Vagina (tissue), 2 donors: ENCODE measurements around the gene TRAPPC10.

ENCODE experiments used
- POLR2AphosphoS5 ChIP-seq, 2 donors: sonication (generic); formaldehyde crosslinking; IDR thresholded peaks; one replicate each; pipeline ENCODE4 v1.9.0; 2017; ENCODE audit warnings: antibody characterized with exemption in 2 of 2, mild to moderate bottlenecking in 2 of 2, low read depth in 1 of 2; ENCODE audit not compliant: insufficient read depth in 1 of 2
- TF ChIP-seq, protein P1 (sequence below), 3 experiments: fragments of 450-650 bp in 2 of 3; fragments of 200-600 bp in 1 of 3; sonication (generic) in 1 of 3; IDR thresholded peaks; one replicate each; pipeline ENCODE4 v1.5.1; 2017 to 2019; ENCODE audit warnings: antibody characterized with exemption in 3 of 3, mild to moderate bottlenecking in 2 of 3, moderate library complexity in 2 of 3

DNA sequence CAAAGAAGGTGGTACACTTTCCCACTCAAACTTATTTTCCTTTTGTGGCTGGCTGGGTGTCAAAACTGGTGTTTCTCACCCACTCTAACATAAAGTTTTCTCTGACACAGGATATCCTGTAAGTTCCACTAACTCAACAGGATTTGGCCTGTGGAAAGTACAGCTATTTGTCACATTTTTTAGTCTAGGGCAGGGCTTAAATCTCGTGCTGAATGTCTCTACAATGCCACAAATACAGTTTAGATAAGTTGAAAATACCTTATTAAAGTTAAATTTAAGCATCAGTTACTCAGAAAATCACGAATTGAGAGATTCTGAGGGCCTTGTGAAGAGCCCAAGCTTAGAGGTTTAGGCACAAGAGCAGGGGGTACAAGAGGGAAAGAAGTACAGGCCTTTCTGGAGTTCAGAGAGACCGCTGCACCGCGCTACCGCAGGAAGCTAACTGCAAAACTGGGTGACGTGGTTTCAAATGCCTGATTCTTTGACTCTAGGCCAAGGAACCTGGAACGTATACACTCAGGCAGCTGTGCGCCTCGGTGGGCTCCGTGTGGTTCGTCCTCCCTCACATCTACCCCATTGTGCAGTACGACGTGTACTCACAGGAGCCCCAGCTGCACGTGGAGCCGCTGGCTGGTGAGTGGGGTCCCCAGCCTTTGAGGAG is 71.7 kb downstream of the TRAPPC10 start:
- TF ChIP-seq, protein P1, sequence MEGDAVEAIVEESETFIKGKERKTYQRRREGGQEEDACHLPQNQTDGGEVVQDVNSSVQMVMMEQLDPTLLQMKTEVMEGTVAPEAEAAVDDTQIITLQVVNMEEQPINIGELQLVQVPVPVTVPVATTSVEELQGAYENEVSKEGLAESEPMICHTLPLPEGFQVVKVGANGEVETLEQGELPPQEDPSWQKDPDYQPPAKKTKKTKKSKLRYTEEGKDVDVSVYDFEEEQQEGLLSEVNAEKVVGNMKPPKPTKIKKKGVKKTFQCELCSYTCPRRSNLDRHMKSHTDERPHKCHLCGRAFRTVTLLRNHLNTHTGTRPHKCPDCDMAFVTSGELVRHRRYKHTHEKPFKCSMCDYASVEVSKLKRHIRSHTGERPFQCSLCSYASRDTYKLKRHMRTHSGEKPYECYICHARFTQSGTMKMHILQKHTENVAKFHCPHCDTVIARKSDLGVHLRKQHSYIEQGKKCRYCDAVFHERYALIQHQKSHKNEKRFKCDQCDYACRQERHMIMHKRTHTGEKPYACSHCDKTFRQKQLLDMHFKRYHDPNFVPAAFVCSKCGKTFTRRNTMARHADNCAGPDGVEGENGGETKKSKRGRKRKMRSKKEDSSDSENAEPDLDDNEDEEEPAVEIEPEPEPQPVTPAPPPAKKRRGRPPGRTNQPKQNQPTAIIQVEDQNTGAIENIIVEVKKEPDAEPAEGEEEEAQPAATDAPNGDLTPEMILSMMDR (IDR thresholded peaks at IDR 0.05) = no peak
- TF ChIP-seq POLR2AphosphoS5 (IDR thresholded peaks at IDR 0.05; ENCODE audit: insufficient read depth in 1 of 2, low read depth in 1 of 2) = no peak
